K562 (cell line): Measurements from ENCODE around the gene INO80C. TPM values are rescaled to one million over a fixed set of nuclear protein-coding genes. Genes with fewer than 3 reads are reported as not detected.

Experiments used
- ASH1L ChIP-seq: fragments of 450-650 bp; IDR thresholded peaks from 2 replicates; pipeline ENCODE4 v1.6.1; 2018; ENCODE audit warnings: borderline replicate concordance, mild to moderate bottlenecking, low read depth; ENCODE audit not compliant: partially characterized antibody
- CHAMP1 ChIP-seq: fragments of 450-650 bp; IDR thresholded peaks from 2 replicates; pipeline ENCODE4 v1.6.1; 2016; ENCODE audit warnings: mild to moderate bottlenecking
- ELK1 ChIP-seq: sonication (generic); formaldehyde crosslinking; IDR thresholded peaks from 2 replicates; pipeline ENCODE4 v1.8.1; 2022; ENCODE audit warnings: missing genetic modification reagents
- ESRRA ChIP-seq: fragments of 450-650 bp; IDR thresholded peaks from 2 replicates; pipeline ENCODE4 v1.6.1; 2014; ENCODE audit warnings: low read depth, mild to moderate bottlenecking, moderate library complexity, borderline replicate concordance
- FOXA3 ChIP-seq, 2 experiments: fragments of 450-650 bp in 1 of 2; sonication (generic) in 1 of 2; formaldehyde crosslinking; IDR thresholded peaks in 1 of 2; conservative IDR thresholded peaks in 1 of 2; 2 replicates each; pipeline versions ENCODE4 v1.4.0 to v1.8.0; 2020 to 2022; ENCODE audit warnings: mild to moderate bottlenecking in 2 of 2, missing genetic modification reagents in 1 of 2
- GABPA ChIP-seq: fragments of 200-800 bp; sonication (Bioruptor generic); conservative IDR thresholded peaks from 2 replicates; pipeline ENCODE4 v1.6.1; 2016; ENCODE audit warnings: low read depth, missing genetic modification characterization, missing compliant biosample characterization
- MTA2 ChIP-seq: fragments of 450-650 bp; IDR thresholded peaks from 2 replicates; pipeline ENCODE4 v1.6.1; 2016; ENCODE audit warnings: low read depth
- MTF1 ChIP-seq: fragments of 250-450 bp; sonication (Bioruptor Pico); IDR thresholded peaks from 2 replicates; pipeline ENCODE4 v1.9.0; 2021; ENCODE audit warnings: moderate library complexity, mild to moderate bottlenecking, inconsistent platforms, borderline replicate concordance
- MXI1 ChIP-seq: IDR thresholded peaks from 2 replicates; pipeline ENCODE4 v1.6.1; 2011; ENCODE audit warnings: low read depth, mild to moderate bottlenecking, improper control_type of control experiment, low read length
- NFRKB ChIP-seq: fragments of 450-650 bp; IDR thresholded peaks from 2 replicates; pipeline ENCODE4 v1.6.1; 2016; ENCODE audit warnings: low read depth
- SMAD1 ChIP-seq: fragments of 150-350 bp; IDR thresholded peaks from 2 replicates; pipeline ENCODE4 v1.6.1; 2014; ENCODE audit warnings: low read length, low read depth; ENCODE audit not compliant: partially characterized antibody
- TGIF2 ChIP-seq: sonication (generic); formaldehyde crosslinking; IDR thresholded peaks from 2 replicates; pipeline ENCODE4 v1.8.1; 2022; ENCODE audit warnings: mild to moderate bottlenecking, missing genetic modification reagents, moderate library complexity
- TSC22D4 ChIP-seq: fragments of 450-650 bp; IDR thresholded peaks from 2 replicates; pipeline ENCODE4 v1.6.1; 2016; ENCODE audit warnings: missing genetic modification characterization, missing biosample characterization, control low read depth
- UBTF ChIP-seq, 2 experiments: IDR thresholded peaks; 2 replicates each; pipeline ENCODE4 v1.6.1; 2012; ENCODE audit warnings: improper control_type of control experiment in 2 of 2, low read depth in 2 of 2, low read length in 2 of 2, borderline replicate concordance in 1 of 2
- ZBTB2 ChIP-seq: fragments of 450-650 bp; IDR thresholded peaks from 2 replicates; pipeline ENCODE4 v1.6.1; 2016; ENCODE audit warnings: antibody characterized with exemption
- ZFP30 ChIP-seq: fragments of 250-450 bp; sonication (Bioruptor Pico); IDR thresholded peaks from 2 replicates; pipeline ENCODE4 v1.8.0; 2022; ENCODE audit warnings: moderate library complexity, mild to moderate bottlenecking, inconsistent platforms, borderline replicate concordance
- ZNF586 ChIP-seq: fragments of 450-650 bp; formaldehyde crosslinking; conservative IDR thresholded peaks from 2 replicates; pipeline ENCODE4 v1.4.0; 2020; ENCODE audit warnings: mild to moderate bottlenecking, moderate library complexity
- polyA plus RNA-seq, 8 experiments: library from polyadenylated mRNA; depleted of rRNA in 4 of 8; stranded (reverse) in 5 of 8; unstranded in 3 of 8; fragments of >200 nt; fragmentation: Nextera tagmentation in 2 of 8; fragmentation: Illumina TruSeq in 1 of 8; extraction: Ambion mirVana in 2 of 8; extraction: Trizol in 1 of 8; gene quantifications; 2 replicates each; pipeline versions ENCODE4 v1.2.1 to v1.2.3, GENCODE V29; 2011 to 2014; ENCODE audit warnings: inconsistent platforms in 1 of 8, missing spikeins in 1 of 8
- total RNA-seq, 7 experiments: library from RNA; depleted of rRNA in 6 of 7; stranded (reverse); fragments of >200 nt in 6 of 7; fragmentation: Illumina TruSeq in 2 of 7; extraction: Trizol in 2 of 7; gene quantifications; 2 replicates each; pipeline versions ENCODE4 v1.2.1 to v1.2.3, GENCODE V29; 2011 to 2021; ENCODE audit warnings: low replicate concordance in 1 of 7

INO80C gene
- total and polyA plus RNA-seq, 9 of the 15 experiments (the other 6 are each of a cell fraction or from before 2014, with no cell fraction given): 14.3 to 53.3 (median 46.6) TPM

- TF ChIP-seq ZBTB2 (peak; percentile 96), MXI1 (0 out of 2 replicates have a peak, but pooled peaks have one; percentile 48), ELK1 (no peak), TGIF2 (CRISPR knock-in tag) (no peak), ESRRA (peak; percentile 54), TSC22D4 (no peak), MTA2 (peak; percentile 52; the same call in 1 of the 2 replicates), CHAMP1 (peak; percentile 91), NFRKB (peak; percentile 75), FOXA3 (CRISPR knock-in tag; conservative IDR thresholded peaks at IDR 0.05 in 1 of 2, IDR thresholded peaks at IDR 0.05 in 1 of 2) (no peak), ZFP30 (no peak), GABPA (tag) (peak; percentile 92), UBTF (IDR thresholded peaks at IDR 0.05; ENCODE audit: borderline replicate concordance in 1 of 2, low read depth in 2 of 2, low read length in 2 of 2) (peak in 1 of 2 experiments; percentile 22; a peak in 1 of 4 replicates), ZNF586 (CRISPR knock-in tag) (no peak), ASH1L (peak; percentile 79), SMAD1 (peak; percentile 95), MTF1 (CRISPR knock-in tag) (no peak)
Measured at GRCh38 chr18:35497370-35498197, at the start of gene INO80C (continued).
